Left colon (tissue), 2 donors: ENCODE results near the gene NOXRED1. TPM values are rescaled to one million over a fixed set of nuclear protein-coding genes. Genes with fewer than 3 reads are reported as not detected.

Experiments used
- ATAC-seq: fragments of 200-7000 bp; cut with Tn5 transposase; one replicate; pipeline ENCODE4 v1.9.1; 2020; ENCODE audit warnings: mild to moderate bottlenecking, moderate library complexity
- DNase-seq, 2 donors: peaks; one replicate each; pipeline ENCODE4 v3.0.0-alpha.2; 2020
- intact Hi-C, 2 donors: fragments of 100-400 bp; cut with DNase I in 1 of 2; cut with micrococcal nuclease in 1 of 2; formaldehyde crosslinking; loops; one replicate each; pipeline versions ENCODE4 v1.11.2 to v1.14.0; 2022; cut with DNase I, micrococcal nuclease
- total RNA-seq, 2 donors: library from RNA; stranded (reverse); fragmentation: NEBNext Ultra II Directional; extraction: Animal tissue kit (Norgen Biotek cat#: 25700); gene quantifications; one replicate each; pipeline ENCODE4 v1.2.1, GENCODE V29; 2021
- donor health status: DM: no; HTN: no; CAD: no.
- donor health status: DM: yes; HTN: yes; CAD: no.

Gene NOXRED1
- total RNA-seq, 2 donors from 2014 or later: 0.45 to 0.46 TPM

GRCh38 chr14:77356899-77357298 lies 66.4 kb downstream of the NOXRED1 start:
- intact Hi-C loops: no loop called here
- no peak for ATAC-seq
- DNase-seq: no peak

GRCh38 chr14:77355811-77356210 lies 67.5 kb downstream of the NOXRED1 start:
- intact Hi-C loops: no loop called here
- DNase-seq: no peak
- ATAC-seq: no peak

- ATAC-seq (no peak), DNase-seq (no peak)
- intact Hi-C loops: no loop called here
Observed at GRCh38 chr14:77353469-77354141, 69.7 kb downstream of the NOXRED1 start.

DNA sequence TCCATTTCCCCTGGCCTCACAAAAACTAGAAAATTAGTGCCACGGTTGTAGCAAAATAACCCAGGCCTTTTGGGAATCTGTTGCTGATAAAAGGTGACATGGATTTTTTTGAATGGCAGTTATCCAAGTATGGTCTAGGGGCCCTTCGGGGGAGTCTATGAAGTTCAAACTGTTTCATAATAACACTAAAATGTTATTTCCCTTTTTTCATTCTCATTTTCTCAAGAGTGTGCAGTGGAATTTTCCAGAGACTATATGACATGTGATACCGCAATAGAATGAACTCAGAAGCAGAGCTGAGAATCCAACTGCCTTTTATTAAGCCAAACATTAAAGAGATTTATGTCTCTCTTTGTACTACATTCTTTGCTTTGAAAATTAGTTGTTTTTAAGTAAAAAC lies 75.6 kb downstream of the NOXRED1 start:
- DNase-seq (no peak), ATAC-seq (no peak)
- intact Hi-C loops: no loop called here

- no peak for ATAC-seq
- DNase-seq: no peak
- intact Hi-C loops: no loop called here
Observed at GRCh38 chr14:77346495-77346894, 76.8 kb downstream of the NOXRED1 start.

DNA sequence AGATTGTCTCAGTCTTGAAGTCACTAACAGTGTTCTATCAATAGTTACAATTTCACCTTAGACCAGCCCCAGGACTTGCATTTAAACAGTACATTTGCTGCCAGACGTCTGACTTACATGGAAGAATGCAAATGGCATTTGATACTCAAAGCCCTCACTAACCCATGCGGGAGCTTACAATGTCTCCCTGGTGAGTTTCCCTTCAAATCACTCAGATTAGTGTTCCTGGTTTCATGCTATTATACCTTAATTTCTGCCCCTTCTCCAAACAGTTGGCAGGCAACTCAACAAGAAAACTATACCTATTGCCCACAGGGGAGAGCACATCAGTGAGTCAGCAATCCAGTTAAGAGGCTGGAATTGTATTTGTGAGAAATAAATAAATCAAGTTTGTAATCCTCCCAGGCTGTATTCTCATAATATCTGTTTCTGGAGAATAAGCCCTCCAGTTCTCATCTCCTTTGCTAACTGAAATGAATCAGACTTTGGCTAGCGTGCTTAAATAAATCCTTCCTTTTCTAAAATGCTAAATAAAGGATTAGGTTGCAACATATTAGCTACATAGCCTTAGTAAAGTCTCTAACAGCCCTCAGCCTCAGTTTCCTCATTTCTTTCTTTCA lies 78.8 kb downstream of the NOXRED1 start:
- intact Hi-C loops: no loop called here
- DNase-seq (no peak), ATAC-seq (no peak)

Other genes with a start within 250 kb of the NOXRED1 start
- 10 to 100 TPM; 22.4 to 43.0 TPM for gene TMEM63C, start 241.7 kb downstream of the NOXRED1 start, total RNA-seq
- under 1 TPM in 1 of 2 donors, not detected in 1; 0.31 TPM for gene NGB, start 152.3 kb downstream of the NOXRED1 start, total RNA-seq
- 10 to 100 TPM; 15.9 to 24.0 TPM for gene POMT2, start 102.6 kb downstream of the NOXRED1 start, total RNA-seq
- gene GSTZ1, start 102.5 kb downstream of the NOXRED1 start, total RNA-seq: 10 to 100 TPM; 30.7 to 34.4 TPM
- 1 to 10 TPM; 7.4 TPM for gene TMED8, start 46.4 kb downstream of the NOXRED1 start, total RNA-seq
- under 1 TPM; 0.31 to 0.36 TPM for gene SAMD15, start 46.1 kb downstream of the NOXRED1 start, total RNA-seq
- gene VIPAS39, start 34.1 kb upstream of the NOXRED1 start, total RNA-seq: 10 to 100 TPM; 13.3 to 18.8 TPM
- gene AHSA1, start 34.6 kb upstream of the NOXRED1 start, total RNA-seq: 10 to 100 TPM; 83.3 to 86.3 TPM
- gene ISM2, start 75.3 kb upstream of the NOXRED1 start, total RNA-seq: under 1 TPM in 1 of 2 donors, not detected in 1; 0.14 TPM
- gene SPTLC2, start 193.1 kb upstream of the NOXRED1 start, total RNA-seq: 10 to 100 TPM; 59.8 to 72.3 TPM